ENCODE measurements around the gene BICD1.
"Not testable (repeated sequence)": the region's sequence is repeated elsewhere in the genome, so short reads cannot be mapped to it uniquely, and the experiment has no call there.

The BICD1 gene

DNA sequence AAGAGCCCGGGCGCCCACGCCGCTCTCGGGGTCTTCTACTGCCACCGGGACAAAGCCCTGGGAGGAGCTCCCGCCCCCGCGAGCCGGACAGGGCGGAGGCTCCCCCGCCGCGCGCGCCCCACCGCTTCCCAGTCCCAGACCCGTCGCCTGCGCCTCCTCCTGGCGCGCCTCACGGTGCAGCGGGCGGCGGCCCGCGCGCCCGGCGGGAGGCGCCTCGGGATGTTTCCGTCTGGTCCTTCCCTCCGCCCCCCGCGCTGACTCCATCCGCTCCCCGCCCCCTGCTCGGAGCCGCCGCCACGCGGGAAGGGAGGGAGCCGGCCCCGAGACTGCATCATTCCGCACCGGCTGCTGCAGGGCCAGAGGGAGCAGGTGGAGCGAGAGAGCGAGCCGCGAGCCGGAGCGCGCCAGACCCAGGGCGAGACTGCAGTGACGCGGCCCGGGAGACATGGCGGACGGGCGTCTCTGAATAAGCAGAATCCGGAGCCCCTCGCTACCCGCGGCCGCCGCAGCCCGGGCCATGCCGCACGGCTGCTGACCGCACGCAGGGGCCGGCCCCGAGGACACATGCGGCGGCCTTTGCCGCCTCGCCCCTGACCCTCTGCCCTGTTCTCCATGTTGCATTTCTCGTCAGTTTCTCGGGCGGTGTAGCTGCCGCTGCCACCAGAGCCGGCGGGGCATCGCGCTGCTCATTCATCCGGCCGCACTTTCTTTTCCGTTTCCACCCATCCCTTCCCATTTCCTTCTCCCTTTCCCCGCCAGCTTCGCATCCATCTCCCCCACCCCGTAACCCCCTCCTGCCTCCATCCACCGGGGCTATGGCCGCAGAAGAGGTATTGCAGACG, at the start of gene BICD1:
Gene BICD1 (plus strand): TSS at position 331 of the 842 bp plus-strand sequence. CDS start 485 bp downstream, at position 816.
- peak; percentile 93 for DNase-seq (ENCODE audit: low read depth)

DNA sequence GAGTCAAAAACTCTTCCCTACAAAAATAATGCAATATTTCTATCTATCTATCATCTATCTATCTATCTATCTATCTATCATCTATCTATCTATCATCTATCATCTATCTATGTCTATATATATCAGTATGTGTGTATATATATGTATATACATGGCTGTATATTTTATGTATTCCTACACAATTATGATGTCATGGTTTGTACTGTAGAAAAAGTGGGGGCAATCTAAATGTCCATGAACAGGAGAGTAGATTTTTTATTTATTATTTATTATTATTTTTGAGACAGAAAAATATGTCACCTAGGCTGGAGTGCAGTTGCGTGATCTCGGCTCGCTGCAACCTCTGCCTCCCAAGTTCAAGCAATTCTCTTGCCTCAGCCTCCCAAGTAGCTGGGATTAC, 45.6 kb upstream of the BICD1 start:
- no peak for DNase-seq (ENCODE audit: low read depth)

DNA sequence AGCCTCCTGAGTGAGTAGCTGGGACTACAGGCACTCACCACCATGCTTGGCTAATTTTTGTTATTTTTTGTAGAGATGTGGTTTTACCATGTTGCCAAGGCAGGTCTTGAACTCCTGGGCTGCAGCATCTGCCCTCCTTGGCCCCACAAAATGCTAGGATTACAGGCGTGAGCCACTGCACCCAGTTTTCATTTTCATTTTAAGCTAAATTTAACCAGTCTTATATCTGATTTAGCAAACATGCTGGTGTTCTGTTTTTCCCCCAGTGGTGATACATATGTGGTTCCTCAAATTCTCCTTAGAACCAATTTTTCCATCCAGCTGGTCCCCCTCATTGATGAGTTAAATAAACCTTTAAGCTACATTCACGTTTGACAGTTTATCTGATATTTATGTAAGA, 43.8 kb upstream of the BICD1 start:
- DNase-seq (ENCODE audit: low read depth) = no peak

DNA sequence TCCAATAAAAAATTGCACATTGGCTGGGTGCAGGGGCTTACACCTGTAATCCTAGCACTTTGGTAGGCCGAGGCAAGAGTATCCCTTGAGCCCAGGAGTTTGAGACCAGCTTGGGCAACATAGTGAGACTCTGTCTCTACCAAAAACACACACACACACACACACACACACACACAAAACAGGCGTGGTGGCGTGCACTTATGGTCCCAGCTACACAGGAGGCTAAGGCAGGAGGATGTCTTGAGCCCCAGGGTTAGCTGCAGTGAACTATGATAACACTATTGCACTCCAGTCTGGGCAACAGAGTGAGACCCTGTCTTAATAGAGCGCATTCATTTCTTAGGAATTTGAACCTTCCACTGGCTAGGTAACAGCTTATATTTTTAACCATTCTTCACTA, 42.9 kb upstream of the BICD1 start:
- no peak for DNase-seq (ENCODE audit: low read depth)

DNA sequence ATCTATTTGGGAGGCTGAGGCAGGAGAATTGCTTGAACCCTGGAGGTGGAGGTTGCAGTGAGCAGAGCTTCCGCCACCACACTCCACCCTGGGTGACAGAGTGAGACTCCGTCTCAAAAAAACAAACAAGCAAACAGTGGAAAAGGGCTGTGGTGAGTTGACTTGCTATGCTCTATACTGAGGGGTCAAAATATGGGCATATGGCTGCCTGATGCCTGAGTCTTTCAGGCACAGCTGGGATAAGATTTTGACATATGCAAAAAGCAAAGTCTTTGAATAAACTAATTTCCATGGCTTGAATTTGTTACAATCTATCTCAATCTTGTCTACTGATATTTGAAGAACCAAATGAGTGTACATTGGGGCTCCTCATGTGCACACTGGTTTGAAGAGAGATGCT, 40.4 kb upstream of the BICD1 start:
- DNase-seq (ENCODE audit: low read depth) = no peak

DNA sequence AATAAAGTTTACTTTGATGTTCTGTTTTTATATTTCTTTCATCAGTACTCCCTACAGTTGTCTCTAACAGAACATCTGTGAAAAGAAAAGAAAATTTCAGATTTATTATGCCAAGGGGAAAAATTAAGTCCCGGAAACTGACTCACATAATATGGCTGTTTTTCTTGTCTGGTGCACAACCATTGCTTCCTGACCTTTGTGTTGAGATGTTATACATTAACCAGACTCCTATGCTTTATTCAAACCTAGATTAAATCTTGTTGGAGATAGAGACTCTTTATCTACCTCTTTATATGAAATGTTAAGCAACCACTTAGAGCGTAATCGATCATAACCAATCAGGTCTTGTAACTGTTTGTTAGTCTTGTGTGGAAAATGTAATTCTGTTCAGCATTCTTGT, 37.6 kb upstream of the BICD1 start:
- peak; percentile 16 for DNase-seq (ENCODE audit: low read depth)

DNA sequence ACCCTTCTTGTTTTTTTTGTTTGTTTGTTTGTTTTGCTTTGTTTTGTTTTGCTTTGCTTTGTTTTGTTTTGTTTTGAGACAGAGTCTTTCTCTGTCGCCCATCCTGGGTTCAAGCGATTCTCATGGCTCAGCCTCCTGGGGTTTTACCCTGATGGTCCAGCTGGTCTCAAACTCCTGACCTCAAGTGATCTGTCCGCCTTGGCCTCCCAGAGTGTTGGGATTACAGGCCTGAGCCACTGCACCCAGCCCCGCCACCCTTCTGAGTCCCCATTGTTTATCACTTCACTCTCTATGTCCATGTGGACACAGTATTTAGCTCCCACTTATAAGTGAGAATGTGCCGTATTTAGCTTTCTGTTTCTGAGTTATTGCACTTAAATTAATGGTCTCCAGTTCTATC, 36.9 kb upstream of the BICD1 start:
- no peak for DNase-seq (ENCODE audit: low read depth)

DNA sequence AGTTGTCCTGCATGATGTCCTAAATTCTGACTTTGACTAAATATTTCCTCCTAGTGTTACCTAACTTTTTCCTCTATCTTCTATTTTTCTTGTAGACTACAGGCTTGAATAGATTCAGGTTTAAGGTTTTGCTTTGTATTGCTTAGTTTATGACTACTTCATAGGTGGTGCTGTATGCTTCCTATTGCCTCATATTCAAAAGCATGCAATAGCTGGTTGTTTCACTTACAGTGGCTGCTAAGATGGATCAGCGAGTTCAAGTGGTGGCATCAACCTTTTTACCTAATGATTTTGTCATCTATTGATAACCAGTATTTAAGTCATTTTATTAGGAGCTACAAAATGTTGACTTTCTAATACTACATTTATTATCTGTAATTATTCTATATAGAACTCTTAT, 36.3 kb upstream of the BICD1 start:
- DNase-seq (ENCODE audit: low read depth) = no peak

DNA sequence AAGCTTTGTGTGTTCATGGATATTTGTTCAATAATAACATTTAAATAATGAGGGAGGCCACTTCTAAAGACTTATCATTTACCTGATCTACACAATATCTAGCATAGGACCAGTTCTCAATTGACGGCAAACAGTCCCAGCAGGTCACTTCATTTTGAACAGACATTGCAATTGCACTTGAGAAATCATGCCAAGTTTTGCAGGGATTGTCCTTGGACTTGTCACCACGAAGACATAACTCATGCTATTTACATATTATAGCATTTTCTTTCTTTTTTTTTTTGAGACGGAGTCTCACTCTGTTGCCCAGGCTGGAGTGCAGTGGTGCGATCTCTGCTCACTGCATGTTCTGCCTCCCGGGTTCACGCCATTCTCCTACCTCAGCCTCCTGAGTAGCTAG, 34.5 kb upstream of the BICD1 start:
- no peak for DNase-seq (ENCODE audit: low read depth)

DNA sequence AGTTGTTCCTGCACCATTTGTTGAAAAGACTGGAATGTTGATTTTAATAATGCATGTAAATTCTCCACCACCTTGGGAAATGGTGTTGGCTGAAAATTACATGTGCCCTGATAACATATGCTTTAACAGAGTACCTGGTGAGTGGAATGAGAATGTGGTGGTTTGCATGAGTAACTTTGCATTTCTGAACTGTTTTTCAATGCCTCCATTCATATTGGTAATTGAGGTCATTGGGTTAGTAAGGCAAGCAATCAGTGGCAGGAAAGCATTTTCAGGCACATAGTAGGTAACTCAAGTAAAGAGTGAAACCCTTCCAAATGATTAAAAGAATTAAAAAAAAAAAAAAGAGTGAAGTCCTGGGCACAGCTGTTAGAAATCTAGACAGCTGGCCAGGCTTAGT, 32.2 kb upstream of the BICD1 start:
- no peak for DNase-seq (ENCODE audit: low read depth)

DNA sequence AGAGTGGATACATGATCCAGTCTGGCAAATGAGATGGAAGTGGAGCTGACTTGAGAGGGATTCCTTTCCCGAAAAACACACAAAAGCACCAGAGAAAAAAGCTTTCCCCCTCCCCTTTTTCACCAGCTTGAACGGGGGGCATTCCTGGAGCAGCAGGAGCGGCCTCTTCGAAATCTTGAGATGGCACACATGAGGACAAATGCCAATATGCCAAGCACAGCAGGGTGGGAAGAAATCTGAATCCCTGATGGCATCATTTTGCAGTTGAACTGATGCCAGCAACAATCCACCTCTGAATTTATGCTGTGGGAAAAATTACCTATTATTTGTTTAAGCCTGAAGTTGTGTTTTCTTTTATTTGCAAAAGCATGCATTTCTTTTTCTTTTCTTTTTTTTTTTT, 29.7 kb upstream of the BICD1 start:
- no peak for DNase-seq (ENCODE audit: low read depth)

DNA sequence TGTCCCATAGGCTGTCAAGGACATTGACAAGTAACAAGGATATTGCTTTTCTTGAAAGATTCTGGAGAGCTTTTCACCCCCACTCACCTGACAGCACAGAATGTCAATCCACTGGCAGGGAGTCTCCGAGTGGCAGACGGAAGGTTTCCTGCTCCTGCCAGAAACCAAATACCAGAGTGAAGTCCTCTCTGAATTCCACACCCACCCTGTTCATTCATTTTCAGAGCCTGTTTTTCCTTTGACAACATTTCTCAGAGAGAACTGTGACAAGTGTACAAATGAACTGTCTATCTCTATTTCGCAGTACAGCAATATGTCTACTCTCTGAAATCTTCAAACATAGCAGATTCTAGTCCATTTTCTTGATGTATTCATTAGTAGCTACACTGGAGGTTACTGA, 26.2 kb upstream of the BICD1 start:
- DNase-seq (ENCODE audit: low read depth) = no peak

DNA sequence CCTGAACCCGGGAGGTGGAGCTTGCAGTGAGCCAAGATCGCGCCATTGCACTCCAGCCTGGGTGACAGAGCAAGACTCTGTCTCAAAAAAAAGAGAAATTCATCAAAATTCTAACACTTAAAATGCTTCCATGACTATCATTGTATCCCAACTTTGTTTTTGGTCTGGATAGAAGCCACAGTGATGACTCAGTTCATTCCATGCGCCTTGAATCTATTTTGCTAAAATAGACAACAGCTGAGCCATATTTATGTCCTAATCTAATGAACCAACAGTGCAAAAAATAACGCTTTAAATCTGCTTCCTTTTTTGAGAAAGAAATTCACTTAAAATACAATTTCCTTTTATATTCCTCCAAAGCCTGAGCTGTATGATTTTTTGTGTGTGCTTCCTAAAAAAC, 23.2 kb upstream of the BICD1 start:
- peak; percentile 78 for DNase-seq (ENCODE audit: low read depth)

DNA sequence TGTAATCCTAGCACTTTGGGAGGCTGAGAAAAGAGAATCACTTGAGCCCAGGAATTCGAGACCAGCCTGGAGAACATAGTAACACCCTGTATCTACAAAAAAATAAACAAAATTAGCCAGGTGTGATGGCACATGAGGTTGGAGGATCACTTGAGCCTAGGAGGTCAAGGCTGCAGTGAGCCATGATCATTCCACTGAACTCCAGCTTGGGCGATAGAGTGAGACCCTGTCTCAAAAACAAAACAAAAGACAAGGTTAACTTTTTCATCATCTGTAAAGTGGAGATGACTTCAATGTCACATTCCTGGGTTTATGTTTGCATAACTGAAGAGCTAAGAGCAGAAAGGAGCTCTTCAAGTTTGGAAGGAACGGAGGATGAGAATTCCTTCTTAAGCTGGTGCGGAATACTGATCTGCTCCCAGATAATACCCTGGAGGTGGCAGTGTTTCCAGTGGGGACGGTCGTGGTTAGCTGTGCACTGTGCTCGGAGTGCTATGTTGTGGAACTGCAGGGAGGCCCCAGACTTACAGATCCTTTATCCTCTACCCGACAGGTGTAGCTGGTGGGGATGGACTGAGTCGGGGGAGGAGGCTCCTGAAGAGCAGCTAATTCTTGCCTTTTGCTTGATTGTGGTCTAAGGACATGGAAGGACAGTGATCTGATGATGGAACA, 22.5 kb upstream of the BICD1 start:
- DNase-seq (ENCODE audit: low read depth) = no peak

DNA sequence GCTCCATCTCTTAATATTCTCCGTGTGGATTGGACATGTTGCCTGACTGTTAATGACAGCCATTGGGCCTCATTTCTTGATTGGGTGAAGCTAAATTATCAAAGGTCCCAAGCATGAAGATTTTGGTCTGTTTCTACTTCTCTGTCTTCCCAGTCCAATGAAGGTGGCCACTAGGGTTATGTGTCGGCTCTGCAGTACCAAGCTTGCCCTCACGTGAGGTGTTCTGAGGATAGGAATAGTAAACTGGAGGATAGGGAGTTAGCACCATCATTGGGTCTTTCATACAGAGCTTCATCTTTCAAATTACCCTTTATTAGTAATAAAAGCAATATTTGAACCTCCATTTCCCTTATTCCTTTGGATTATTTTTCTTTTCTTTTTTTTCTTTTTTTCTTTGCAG, 21.9 kb upstream of the BICD1 start:
- DNase-seq (ENCODE audit: low read depth) = no peak

DNA sequence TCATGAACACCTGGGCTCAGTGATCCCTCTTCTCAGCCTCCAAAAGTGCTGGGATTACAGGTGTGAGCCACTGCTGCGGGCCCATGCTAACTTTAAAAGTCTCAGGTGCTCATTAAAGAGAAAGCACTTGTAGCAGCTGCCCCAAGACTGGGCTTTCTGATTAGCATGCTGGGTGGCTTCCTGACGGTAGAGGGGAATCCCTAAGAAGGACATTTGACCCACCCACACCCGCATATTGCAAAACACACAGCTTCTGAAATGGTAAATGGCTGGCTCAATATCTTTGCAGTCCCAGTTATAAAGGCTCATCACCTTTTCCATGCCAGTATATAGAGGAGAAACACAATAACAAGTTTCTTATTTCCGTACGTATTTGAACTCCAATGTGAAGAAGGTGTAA, 19.3 kb upstream of the BICD1 start:
- no peak for DNase-seq (ENCODE audit: low read depth)

DNA sequence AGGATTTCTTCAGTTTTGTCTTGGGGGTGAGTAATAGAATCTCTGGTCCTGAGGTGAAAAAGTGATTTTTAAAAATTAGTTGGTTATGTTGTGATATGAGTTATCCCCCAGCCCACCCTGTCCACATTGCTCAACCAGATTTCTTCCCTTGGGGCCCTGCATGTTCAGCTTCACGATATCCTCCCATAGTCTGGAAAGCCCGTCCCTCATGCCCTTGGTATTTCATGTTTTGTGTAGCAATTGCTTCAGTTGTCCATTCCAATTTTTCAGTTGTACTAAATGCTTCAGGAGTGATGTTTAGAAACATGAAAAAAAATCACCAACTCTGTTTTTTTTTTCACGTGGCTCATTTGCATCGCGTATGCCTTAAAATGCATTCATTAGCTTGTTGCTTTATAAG, 17.5 kb upstream of the BICD1 start:
- DNase-seq (ENCODE audit: low read depth) = no peak

DNA sequence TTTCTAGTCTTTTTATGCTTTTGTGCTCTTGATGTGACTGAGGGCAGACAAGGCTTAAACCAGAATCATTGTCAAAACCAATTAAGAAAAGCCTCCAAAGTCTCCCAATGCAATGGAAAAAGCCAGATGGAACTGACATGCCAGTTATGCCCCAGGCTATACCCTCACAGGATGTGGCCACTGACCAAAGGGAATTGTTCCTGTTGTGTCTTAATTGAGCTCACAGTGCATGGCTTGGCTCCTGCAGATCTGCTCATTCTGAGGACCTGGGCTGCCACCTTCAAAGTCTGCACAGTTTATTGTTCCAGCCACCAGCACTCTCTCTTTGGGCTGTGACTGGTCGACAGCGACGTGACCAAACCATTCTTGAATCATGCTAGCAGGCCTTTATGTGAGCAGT, 17.1 kb upstream of the BICD1 start:
- peak; percentile 66 for DNase-seq (ENCODE audit: low read depth)

DNA sequence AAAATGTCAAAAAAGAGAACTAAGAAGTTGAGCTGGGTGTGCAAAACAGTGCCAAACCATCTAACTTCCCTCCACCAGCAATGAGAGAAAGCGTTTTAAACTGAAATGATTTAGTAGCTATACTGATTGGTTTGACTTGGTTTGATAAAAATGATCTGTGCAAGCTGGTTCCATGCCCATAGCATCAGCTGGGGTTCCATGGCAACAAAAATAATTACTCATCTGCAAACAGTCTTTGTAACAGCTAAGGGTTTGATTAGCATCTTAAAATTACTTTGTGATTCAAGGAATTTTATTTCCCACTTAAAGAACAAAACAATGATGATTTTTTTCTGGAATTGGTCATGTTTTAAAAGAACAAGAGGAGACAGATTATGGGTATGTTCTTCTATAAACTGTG, 15.0 kb upstream of the BICD1 start:
- DNase-seq (ENCODE audit: low read depth) = no peak

DNA sequence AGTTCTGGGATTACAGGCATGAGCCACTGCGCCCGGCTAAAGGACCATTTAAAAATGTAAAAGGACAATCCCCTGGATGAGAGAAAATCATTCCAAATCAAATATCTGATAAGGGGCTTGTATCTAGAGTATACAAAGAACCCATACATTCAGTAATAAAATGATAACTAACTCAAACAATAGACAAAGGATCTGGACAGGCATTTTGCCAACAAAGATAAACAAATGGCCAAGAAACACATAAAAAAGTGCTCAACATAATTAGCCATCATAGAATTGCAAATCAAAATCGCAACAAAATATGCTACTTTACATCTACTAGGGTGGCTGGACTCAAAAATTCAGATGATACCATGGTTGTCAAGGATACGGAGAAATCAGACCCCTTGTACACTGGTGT, 8.5 kb upstream of the BICD1 start:
- DNase-seq (ENCODE audit: low read depth) = no peak

DNA sequence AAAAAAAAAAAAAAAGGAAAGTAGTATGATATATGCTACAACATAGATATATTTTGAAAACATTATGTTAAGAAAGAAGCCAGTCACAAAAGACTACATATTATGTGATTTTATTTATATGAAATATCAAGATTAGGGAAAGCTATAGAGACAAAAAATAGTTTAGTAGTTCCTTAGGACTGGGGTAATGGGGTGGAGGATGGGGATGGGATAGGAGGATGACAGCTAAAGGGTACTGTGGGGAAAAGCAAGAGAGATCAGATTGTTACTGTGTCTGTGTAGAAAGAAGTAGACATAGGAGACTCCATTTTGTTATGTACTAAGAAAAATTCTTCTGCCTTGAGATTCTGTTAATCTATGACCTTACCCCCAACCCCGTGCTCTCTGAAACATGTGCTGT, 7.4 kb upstream of the BICD1 start:
- DNase-seq (ENCODE audit: low read depth) = not testable (repeated sequence)

DNA sequence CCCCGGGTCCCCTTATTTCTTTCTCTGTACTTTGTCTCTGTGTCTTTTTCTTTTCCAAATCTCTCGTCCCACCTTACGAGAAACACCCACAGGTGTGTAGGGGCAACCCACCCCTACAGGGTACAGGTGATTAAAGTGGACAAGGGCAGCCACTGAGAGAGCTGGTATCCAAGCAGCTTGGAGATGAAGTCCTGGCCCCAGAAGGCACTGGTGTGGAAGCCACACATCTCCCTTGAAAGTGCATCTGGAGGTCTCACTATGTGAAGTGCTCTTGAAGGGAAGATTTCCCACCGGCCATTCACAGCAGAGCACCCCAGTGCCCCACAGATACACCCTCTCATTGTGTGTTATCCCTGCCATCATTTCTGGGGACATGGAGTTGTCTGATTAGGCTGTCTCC, 6.3 kb upstream of the BICD1 start:
- no peak for DNase-seq (ENCODE audit: low read depth)

DNA sequence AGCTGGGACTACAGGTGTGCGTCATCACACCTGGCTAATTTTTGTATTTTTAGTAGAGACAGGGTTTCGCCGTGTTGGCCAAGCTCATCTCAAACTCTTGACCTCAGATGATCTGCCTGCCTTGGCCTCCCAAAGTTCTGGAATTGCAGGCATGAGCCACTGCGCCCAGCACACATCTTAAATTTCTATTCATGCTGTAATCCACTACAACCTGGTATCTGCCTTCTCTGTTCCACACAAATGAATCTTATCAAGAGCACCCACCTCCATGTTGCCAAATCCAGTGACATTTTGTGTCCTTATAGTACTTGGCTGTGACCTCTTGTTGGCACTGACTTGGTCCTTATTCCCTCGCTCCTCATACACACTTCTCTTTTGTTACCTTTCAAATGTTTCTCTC, 5.8 kb upstream of the BICD1 start:
- DNase-seq (ENCODE audit: low read depth) = no peak

DNA sequence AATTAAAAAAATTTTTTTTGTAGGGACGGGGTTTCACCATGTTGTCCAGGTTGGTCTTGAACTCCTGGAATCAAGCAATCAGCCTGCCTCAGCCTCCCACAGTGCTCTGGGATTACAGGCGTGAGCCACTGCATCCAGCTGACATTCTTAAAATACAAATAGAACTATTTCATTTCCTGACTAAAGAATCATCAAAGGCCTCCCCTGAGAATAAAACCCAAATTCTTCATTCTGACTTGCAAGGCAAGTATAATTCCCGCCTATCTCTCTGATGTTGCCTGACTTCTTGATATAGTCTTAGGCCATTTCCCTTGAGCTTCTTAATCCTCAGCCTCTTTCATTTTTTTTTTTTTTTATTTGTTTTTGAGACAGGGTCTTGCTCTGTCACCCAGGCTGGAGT, 4.4 kb upstream of the BICD1 start:
- DNase-seq (ENCODE audit: low read depth) = no peak

All from ELR (cell line).